GM21737 (cell line): ENCODE data around the gene FAM161A.

Experiments used
- ATAC-seq: cut with Tn5 transposase; IDR thresholded peaks from one replicate; pipeline ENCODE4 v1.9.1; 2021; ENCODE audit warnings: mild to moderate bottlenecking, moderate library complexity; ENCODE audit not compliant: unreplicated experiment

The FAM161A gene

DNA sequence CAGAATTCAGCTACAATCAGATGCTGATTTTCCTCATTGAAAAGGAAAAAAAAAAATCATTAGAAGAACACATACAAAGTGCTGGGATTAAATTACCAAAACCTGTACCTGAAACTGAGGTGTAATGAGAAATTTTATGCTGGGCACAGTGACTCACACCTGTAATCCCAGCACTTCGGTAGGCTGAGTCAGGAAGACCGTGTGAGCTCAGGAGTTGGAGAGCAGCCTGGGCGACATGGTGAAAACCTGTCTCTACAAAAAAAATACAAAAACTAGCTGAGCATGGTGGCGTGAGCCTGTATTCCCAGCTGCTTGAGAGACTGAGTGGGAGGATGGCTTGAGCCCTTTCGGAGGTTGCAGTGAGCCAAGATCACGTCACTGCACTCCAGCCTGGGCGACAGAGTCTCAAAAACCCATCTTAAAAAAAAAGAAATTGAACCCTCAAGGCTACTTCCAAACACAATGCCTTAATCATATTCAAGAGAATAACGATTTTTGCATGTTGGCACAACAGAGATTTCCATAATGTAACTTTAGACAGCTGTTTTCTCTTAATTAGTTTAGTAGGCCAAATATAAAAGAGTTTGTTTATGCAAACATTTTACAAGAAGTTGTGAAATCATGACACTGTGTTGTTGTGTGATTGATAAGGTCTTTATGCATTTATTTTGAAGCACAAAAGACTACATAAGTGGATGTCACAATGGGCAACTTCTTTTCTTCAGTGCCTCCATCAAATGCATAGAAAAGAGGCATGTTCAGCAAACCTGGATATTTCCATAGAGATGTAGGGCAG is 63.9 kb downstream of the FAM161A start:
- no peak for ATAC-seq

DNA sequence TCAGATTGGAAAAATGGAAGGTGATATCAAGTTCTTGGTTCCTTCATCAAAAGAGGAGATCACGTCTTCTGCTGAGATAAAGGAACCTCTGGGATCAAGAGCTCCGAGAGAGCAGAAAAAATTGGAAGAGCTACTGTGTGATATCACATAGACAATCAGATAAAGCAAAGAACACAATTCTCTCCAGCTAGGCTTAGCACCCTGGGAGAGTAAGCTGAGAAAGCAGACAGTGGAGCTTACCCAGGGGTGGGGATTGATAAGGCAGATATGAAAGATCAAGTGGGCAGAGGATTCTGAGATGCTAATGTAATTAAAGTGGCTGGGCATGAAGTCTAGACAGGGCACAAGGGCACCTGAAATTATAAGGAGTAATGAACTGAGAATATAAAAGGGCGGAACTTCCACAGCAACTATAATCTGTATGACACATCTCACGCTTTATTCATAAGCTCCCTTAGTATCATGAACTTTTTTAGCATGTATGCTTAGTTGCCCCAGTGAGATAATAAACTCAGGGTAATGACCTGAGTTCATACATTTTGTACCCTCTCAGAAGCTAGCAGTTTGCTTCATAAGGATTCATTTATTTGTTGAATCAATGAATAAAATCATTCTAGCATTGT is 65.8 kb downstream of the FAM161A start:
- ATAC-seq = no peak

DNA sequence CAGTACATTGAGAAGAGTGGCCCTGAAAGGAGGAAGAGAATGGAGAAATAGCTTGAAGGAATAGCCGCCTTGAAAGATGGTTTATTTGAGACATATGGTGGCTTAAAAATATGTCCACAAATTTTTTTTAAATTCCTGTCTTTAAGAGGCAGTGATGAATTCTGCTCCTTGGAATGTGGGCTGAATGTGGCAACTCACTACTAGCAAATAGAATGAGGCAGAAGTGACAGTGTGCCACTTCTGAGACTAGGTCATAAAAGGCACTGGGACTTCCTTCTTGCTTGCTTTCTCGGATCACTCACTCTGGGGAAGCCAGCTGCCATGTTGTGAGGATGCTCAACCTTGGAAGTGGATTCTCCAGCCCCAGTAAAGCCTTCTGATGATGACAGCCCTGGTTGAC is 67.0 kb downstream of the FAM161A start:
- ATAC-seq = no peak

DNA sequence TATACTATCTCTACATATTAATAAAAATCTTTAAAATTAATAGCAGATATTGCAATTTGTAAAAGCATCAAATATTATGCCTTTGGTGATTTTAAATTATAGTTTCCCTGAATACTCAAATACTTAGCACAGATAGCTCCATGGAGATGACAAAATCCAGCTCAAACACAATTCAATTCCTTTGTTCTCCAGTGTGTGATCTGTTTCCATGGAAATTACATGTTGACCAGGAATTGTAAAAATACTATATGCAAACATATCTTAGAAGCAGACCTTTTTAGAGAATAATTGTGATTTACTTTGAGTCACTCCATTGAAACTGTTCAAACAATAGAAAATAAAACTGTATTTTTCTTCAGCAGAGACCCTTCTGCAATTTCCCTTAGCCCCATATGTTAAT is 68.3 kb downstream of the FAM161A start:
- no peak for ATAC-seq

DNA sequence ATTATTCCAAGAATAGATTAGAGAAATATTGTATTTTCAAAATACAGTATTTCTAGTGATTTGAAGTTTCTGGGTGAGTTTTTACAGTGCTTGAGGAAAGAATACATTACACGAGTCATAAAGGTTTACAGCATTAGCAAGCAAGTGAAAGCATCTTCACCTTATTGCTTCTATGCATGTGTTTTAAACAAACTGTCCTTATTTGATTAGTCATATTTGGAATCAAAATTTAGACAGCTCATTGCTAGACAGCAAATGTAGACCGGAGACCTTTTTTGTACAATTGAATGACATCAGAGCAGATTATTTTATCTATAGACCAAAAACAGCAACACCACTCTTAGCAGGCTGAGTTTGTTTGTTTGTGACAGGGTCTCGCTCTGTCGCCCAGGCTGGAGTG is 69.2 kb downstream of the FAM161A start:
- ATAC-seq = no peak

DNA sequence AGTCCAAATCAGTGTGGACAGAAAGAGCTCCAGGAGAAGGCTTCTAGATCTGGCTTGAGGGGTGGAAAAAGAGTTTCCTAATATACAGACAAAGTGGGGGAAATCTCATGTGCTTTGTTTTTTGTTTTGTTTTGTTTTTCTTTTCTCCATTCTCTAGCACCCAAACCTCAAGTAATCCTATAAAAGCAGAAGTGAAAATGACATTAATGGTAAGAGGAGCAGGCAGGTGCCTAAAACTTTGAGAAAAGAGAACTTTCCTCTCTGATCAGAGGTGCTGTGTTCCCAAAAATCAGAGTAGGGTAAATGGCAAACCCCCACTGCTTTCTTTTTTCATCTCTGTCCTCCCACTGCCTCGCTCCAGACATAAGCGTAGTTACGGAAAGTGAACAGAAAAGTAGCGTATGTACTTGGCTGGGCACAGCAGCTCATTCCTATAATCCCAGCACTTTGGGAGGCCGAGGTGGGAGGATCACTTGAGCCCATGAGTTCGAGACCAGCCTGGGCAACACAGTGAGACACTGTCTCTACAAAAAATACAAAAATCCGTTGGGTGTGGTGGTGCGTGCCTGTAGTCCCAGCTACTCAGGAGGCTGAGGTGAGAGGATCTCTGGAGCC is 77.8 kb downstream of the FAM161A start:
- peak; percentile 83 for ATAC-seq
